Neuronal stem cell (in vitro differentiated cells): ENCODE results near the gene RALA.
"Not testable (repeated sequence)": the region's sequence is repeated elsewhere in the genome, so short reads cannot be mapped to it uniquely, and the experiment has no call there.

Experiments used
- DNase-seq: peaks from one replicate; pipeline ENCODE4 v3.0.0-alpha.2; 2013; ENCODE audit warnings: low spot score
- H2AFZ ChIP-seq: one replicate; pipeline ENCODE4 v1.6.1; 2013; ENCODE audit warnings: mild to moderate bottlenecking, low read length, inconsistent platforms
- H2AK5ac ChIP-seq: 2 replicates; pipeline ENCODE4 v1.6.1; 2013; ENCODE audit warnings: low read depth, mild to moderate bottlenecking, inconsistent platforms, low read length, moderate library complexity, mixed read lengths
- H2BK120ac ChIP-seq: 2 replicates; pipeline ENCODE4 v1.6.1; 2013; ENCODE audit warnings: low read depth, mild to moderate bottlenecking, inconsistent platforms, low read length, moderate library complexity, mixed read lengths
- H2BK12ac ChIP-seq: one replicate; pipeline ENCODE4 v1.6.1; 2013; ENCODE audit warnings: low read length, inconsistent platforms
- H2BK15ac ChIP-seq: 2 replicates; pipeline ENCODE4 v1.6.1; 2013; ENCODE audit warnings: mild to moderate bottlenecking, low read length, inconsistent platforms, mixed read lengths
- H2BK5ac ChIP-seq: one replicate; pipeline ENCODE4 v1.6.1; 2013; ENCODE audit warnings: inconsistent platforms, mild to moderate bottlenecking, low read length, moderate library complexity
- H3K14ac ChIP-seq: one replicate; pipeline ENCODE4 v1.6.1; 2013; ENCODE audit warnings: low read length, inconsistent platforms
- H3K18ac ChIP-seq: 2 replicates; pipeline ENCODE4 v1.6.1; 2013; ENCODE audit warnings: low read length, inconsistent platforms
- H3K23ac ChIP-seq: 2 replicates; pipeline ENCODE4 v1.6.1; 2013; ENCODE audit warnings: low read depth, mild to moderate bottlenecking, mixed read lengths, low read length, inconsistent platforms; ENCODE audit not compliant: poor library complexity
- H3K27ac ChIP-seq: replicated peaks from 3 replicates; pipeline ENCODE4 v1.5.1; 2013; ENCODE audit warnings: low read length, inconsistent platforms
- H3K27me3 ChIP-seq, 3 experiments: 2 replicates each; pipeline ENCODE4 v1.6.1; 2013; ENCODE audit warnings: low read length in 3 of 3, mild to moderate bottlenecking in 2 of 3, inconsistent platforms in 1 of 3, low read depth in 1 of 3, mixed read lengths in 1 of 3, moderate library complexity in 1 of 3; ENCODE audit not compliant: control insufficient read depth in 3 of 3, insufficient read depth in 3 of 3
- H3K36me3 ChIP-seq, 2 donors: replicated peaks in 1 of 2; 2 replicates each; pipeline ENCODE4 v1.6.1; 2013; ENCODE audit warnings: low read length in 2 of 2; ENCODE audit not compliant: control insufficient read depth in 2 of 2, insufficient read depth in 2 of 2
- H3K4ac ChIP-seq: 2 replicates; pipeline ENCODE4 v1.6.1; 2013; ENCODE audit warnings: inconsistent platforms, mild to moderate bottlenecking, low read length, moderate library complexity
- H3K4me1 ChIP-seq, 2 donors: 1 replicate in 1 of 2; 2 replicates in 1 of 2; pipeline ENCODE4 v1.6.1; 2013; ENCODE audit warnings: low read length in 2 of 2, low read depth in 1 of 2; ENCODE audit not compliant: control insufficient read depth in 2 of 2, insufficient read depth in 1 of 2
- H3K4me2 ChIP-seq: one replicate; pipeline ENCODE4 v1.6.1; 2013; ENCODE audit warnings: mild to moderate bottlenecking, low read length, inconsistent platforms; ENCODE audit not compliant: insufficient read depth, poor library complexity, severe bottlenecking
- H3K4me3 ChIP-seq, 2 donors: 2 replicates each; pipeline ENCODE4 v1.5.1; 2013; ENCODE audit warnings: low read length in 2 of 2, mild to moderate bottlenecking in 2 of 2, inconsistent platforms in 1 of 2, moderate library complexity in 1 of 2
- H3K79me1 ChIP-seq: one replicate; pipeline ENCODE4 v1.6.1; 2013; ENCODE audit warnings: low read depth, mild to moderate bottlenecking, inconsistent platforms, low read length, moderate library complexity
- H3K9ac ChIP-seq: one replicate; pipeline ENCODE4 v1.6.1; 2013; ENCODE audit warnings: mild to moderate bottlenecking, low read depth, low read length, inconsistent platforms; ENCODE audit not compliant: poor library complexity
- H3K9me3 ChIP-seq, 2 donors: replicated peaks in 1 of 2; 2 replicates each; pipeline versions ENCODE3 to v1.6.1; 2013; ENCODE audit warnings: low read length in 2 of 2, mild to moderate bottlenecking in 2 of 2, inconsistent platforms in 1 of 2, low read depth in 1 of 2, mixed read lengths in 1 of 2, moderate library complexity in 1 of 2; ENCODE audit not compliant: control insufficient read depth in 2 of 2, insufficient read depth in 1 of 2
- H4K8ac ChIP-seq: one replicate; pipeline ENCODE4 v1.6.1; 2013; ENCODE audit warnings: low read depth, mild to moderate bottlenecking, inconsistent platforms, low read length, moderate library complexity
- H4K91ac ChIP-seq: one replicate; pipeline ENCODE4 v1.6.1; 2013; ENCODE audit warnings: low read length, low read depth, mild to moderate bottlenecking, inconsistent platforms; ENCODE audit not compliant: poor library complexity
- WGBS, 2 donors: extraction: QIAGEN DNeasy Blood & Tissue Kit; methylation state at CpG; one replicate each; pipeline ENCODE4 v1.1.7; 2013; ENCODE audit warnings: missing lambda C conversion rate in 2 of 2, mixed read lengths in 1 of 2; ENCODE audit not compliant: insufficient read length in 2 of 2, insufficient replicate concordance in 1 of 2; ENCODE audit errors: extremely low coverage in 2 of 2; 5-methylcytosine and 5-hydroxymethylcytosine counted together

The RALA gene

GRCh38 chr7:39686261-39686924 lies 63.0 kb downstream of the RALA start:
- H2AK5ac ChIP-seq = no peak overlapping the region
- H2AFZ ChIP-seq = no peak overlapping the region
- H3K14ac ChIP-seq = no peak overlapping the region
- no peak overlapping the region for H2BK120ac ChIP-seq
- no peak overlapping the region for H3K9ac ChIP-seq
- H4K91ac ChIP-seq = no peak overlapping the region
- H2BK12ac ChIP-seq = no peak overlapping the region
- H3K23ac ChIP-seq = no peak overlapping the region
- peaks cover 7% of the 10 kb centered on the region for H3K79me1 ChIP-seq
- peaks cover 2 to 41% of the 10 kb centered on the region in 2 donors for H3K36me3 ChIP-seq
- no peak overlapping the region for H3K4ac ChIP-seq
- H3K18ac ChIP-seq = no peak overlapping the region
- no peaks in the 10 kb centered on the region for H3K9me3 ChIP-seq
- H3K27ac ChIP-seq = no peak overlapping the region
- no peak overlapping the region for H3K4me3 ChIP-seq
- H3K4me1 ChIP-seq = peaks cover 2 to 7% of the 10 kb centered on the region in 2 donors
- H4K8ac ChIP-seq = no peak overlapping the region
- no peak overlapping the region for H2BK15ac ChIP-seq
- WGBS, 2 donors = no CpG with 5 or more reads among the region's 3 CpGs
- no peak for DNase-seq
- H3K4me2 ChIP-seq = no peak overlapping the region
- no peak overlapping the region for H2BK5ac ChIP-seq
- H3K27me3 ChIP-seq = no peaks in the 10 kb centered on the region

GRCh38 chr7:39688611-39689480 lies 65.5 kb downstream of the RALA start:
- H3K9me3 ChIP-seq = no peaks in the 10 kb centered on the region
- H2BK120ac ChIP-seq = no peak overlapping the region
- H3K18ac ChIP-seq = no peak overlapping the region
- H3K4me1 ChIP-seq = no peaks in the 10 kb centered on the region
- no peak overlapping the region for H4K8ac ChIP-seq
- H2AK5ac ChIP-seq = no peak overlapping the region
- no peak overlapping the region for H2BK5ac ChIP-seq
- peaks cover 6 to 63% of the 10 kb centered on the region in 2 donors for H3K36me3 ChIP-seq
- no peak overlapping the region for H3K4me3 ChIP-seq
- no peak overlapping the region for H3K4me2 ChIP-seq
- peaks cover 1% of the 10 kb centered on the region for H3K79me1 ChIP-seq
- no peak overlapping the region for H2BK12ac ChIP-seq
- no peaks in the 10 kb centered on the region for H3K27me3 ChIP-seq
- DNase-seq = no peak
- H3K9ac ChIP-seq = no peak overlapping the region
- no peak overlapping the region for H2BK15ac ChIP-seq
- H3K14ac ChIP-seq = no peak overlapping the region
- H2AFZ ChIP-seq = no peak overlapping the region
- H3K23ac ChIP-seq = no peak overlapping the region
- H3K4ac ChIP-seq = no peak overlapping the region
- H3K27ac ChIP-seq = no peak overlapping the region
- WGBS, 2 donors = no CpG with 5 or more reads among the region's 9 CpGs
- no peak overlapping the region for H4K91ac ChIP-seq

DNA sequence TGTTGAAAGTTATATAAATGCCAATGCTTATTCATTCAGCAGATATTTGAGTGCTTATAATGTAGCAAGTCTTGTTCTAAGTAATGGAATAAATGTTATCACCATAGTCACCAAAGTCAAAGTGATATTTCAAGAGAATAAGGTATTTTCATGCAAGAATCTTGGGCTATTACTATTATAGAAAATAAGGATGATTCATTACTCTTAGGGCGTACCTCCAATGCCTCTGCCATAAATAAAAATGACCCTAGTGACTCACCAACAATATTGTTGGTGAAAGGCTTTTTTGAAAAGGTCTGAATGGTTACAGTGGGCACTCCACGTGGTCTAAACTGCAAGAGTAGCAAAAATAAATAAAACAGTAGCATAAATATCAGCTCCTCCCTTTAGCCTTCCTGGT lies 68.4 kb downstream of the RALA start:
- Histone ChIP-seq H3K36me3 (peaks cover 6 to 85% of the 10 kb centered on the region in 2 donors), H3K79me1 (no peaks in the 10 kb centered on the region), H3K4me1 (no peaks in the 10 kb centered on the region), H3K9ac (no peak overlapping the region), H3K9me3 (no peaks in the 10 kb centered on the region), H2BK15ac (no peak overlapping the region), H3K27ac (no peak overlapping the region), H4K91ac (no peak overlapping the region), H3K4me2 (no peak overlapping the region), H2BK120ac (no peak overlapping the region), H3K4me3 (no peak overlapping the region), H3K18ac (no peak overlapping the region), H2AK5ac (no peak overlapping the region), H3K23ac (no peak overlapping the region), H2BK12ac (no peak overlapping the region), H2BK5ac (no peak overlapping the region), H3K4ac (no peak overlapping the region), H3K14ac (no peak overlapping the region), H3K27me3 (no peaks in the 10 kb centered on the region), H2AFZ (no peak overlapping the region), H4K8ac (no peak overlapping the region)
- DNase-seq = no peak
- WGBS, 2 donors = no CpG with 5 or more reads among the region's 2 CpGs

DNA sequence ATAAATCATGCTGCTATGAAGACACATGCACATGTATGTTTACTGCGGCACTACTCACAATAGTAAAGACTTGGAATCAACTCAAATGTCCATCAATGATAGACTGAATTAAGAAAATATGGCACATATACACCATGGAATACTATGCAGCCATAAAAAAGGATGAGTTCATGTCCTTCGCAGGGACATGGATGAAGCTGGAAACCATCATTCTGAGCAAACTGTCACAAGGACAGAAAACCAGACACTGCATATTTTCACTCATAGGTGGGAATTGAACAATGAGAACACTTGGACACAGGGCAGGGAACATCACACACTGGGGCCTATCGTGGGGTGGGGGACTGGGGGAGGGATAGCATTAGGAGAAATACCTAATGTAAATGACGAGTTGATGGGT lies 69.7 kb downstream of the RALA start:
- H2AFZ ChIP-seq, H3K4me1 ChIP-seq, H2BK5ac ChIP-seq, H3K27ac ChIP-seq, H3K4me2 ChIP-seq, H3K4ac ChIP-seq, H3K23ac ChIP-seq, H2AK5ac ChIP-seq, H3K9me3 ChIP-seq, H3K4me3 ChIP-seq, DNase-seq, H3K79me1 ChIP-seq, H3K18ac ChIP-seq, H4K8ac ChIP-seq, H2BK15ac ChIP-seq, H3K9ac ChIP-seq, H2BK12ac ChIP-seq, H4K91ac ChIP-seq, H2BK120ac ChIP-seq, H3K14ac ChIP-seq, H3K27me3 ChIP-seq: not testable (repeated sequence)
- peaks cover 8 to 89% of the 10 kb centered on the region in 2 donors for H3K36me3 ChIP-seq
- WGBS, 2 donors = no CpG with 5 or more reads among the region's 4 CpGs
